ENCODE data around the gene USP7. TPM values are rescaled to one million over a fixed set of nuclear protein-coding genes. Genes with fewer than 3 reads are reported as not detected.

USP7 gene
- total RNA-seq, 4 donors from 2014 or later = 57.9 to 93.6 (median 85.5) TPM

GRCh38 chr16:8894736-8895334, 68.9 kb downstream of the USP7 start:
- H3K36me3 ChIP-seq = peaks cover 81 to 82% of the 10 kb centered on the region in 2 donors
- no peaks in the 10 kb centered on the region for H3K4me1 ChIP-seq
- intact Hi-C loops (cut with DNase I) = loop anchor here (5.0 kb wide), 1 partner anchor 328 kb away; no protein-coding TSS in a partner anchor
- H3K27ac ChIP-seq = no peak overlapping the region
- no peak for DNase-seq
- H3K4me3 ChIP-seq (replicated peaks in 1 of 3) = no peak overlapping the region
- 96% methylated on average over 20 to 21 of the region's 21 CpGs for WGBS, 2 donors
- no peaks in the 10 kb centered on the region for H3K27me3 ChIP-seq
- TF ChIP-seq POLR2A (IDR thresholded peaks at IDR 0.05) = no peak
- TF ChIP-seq CTCF (IDR thresholded peaks at IDR 0.05) = no peak
- H3K9me3 ChIP-seq = no peaks in the 10 kb centered on the region

- intact Hi-C loops (cut with DNase I) = loop anchor here (5.0 kb wide), 1 partner anchor 327 kb away; no protein-coding TSS in a partner anchor
- no peaks in the 10 kb centered on the region for H3K9me3 ChIP-seq
- TF ChIP-seq POLR2A (IDR thresholded peaks at IDR 0.05) (no peak), CTCF (IDR thresholded peaks at IDR 0.05) (no peak)
- no peak overlapping the region for H3K4me3 ChIP-seq (replicated peaks in 1 of 3)
- H3K27me3 ChIP-seq = no peaks in the 10 kb centered on the region
- peaks cover 74 to 77% of the 10 kb centered on the region in 2 donors for H3K36me3 ChIP-seq
- no peaks in the 10 kb centered on the region for H3K4me1 ChIP-seq
- WGBS, 2 donors = 82 to 83% methylated on average over 13 to 14 of the region's 14 CpGs
- no peak overlapping the region for H3K27ac ChIP-seq
- no peak for DNase-seq
Measured at GRCh38 chr16:8893976-8894690, 69.6 kb downstream of the USP7 start.

GRCh38 chr16:8893426-8893825, 70.3 kb downstream of the USP7 start:
- 84 to 85% methylated on average over 9 of the region's 9 CpGs for WGBS, 2 donors
- no peak for DNase-seq
- no peaks in the 10 kb centered on the region for H3K4me1 ChIP-seq
- intact Hi-C loops (cut with DNase I) = loop anchor here (5.0 kb wide), 1 partner anchor 326 kb away; no protein-coding TSS in a partner anchor
- no peak overlapping the region for H3K27ac ChIP-seq
- H3K4me3 ChIP-seq (replicated peaks in 1 of 3) = no peak overlapping the region
- H3K9me3 ChIP-seq = no peaks in the 10 kb centered on the region
- H3K27me3 ChIP-seq = no peaks in the 10 kb centered on the region
- H3K36me3 ChIP-seq = peaks cover 67 to 70% of the 10 kb centered on the region in 2 donors
- TF ChIP-seq POLR2A (IDR thresholded peaks at IDR 0.05) (no peak), CTCF (IDR thresholded peaks at IDR 0.05) (no peak)

- Histone ChIP-seq H3K4me1 (peaks cover 0 to 3% of the 10 kb centered on the region in 2 donors), H3K27ac (no peak overlapping the region), H3K4me3 (replicated peaks in 1 of 3) (no peak overlapping the region), H3K9me3 (no peaks in the 10 kb centered on the region), H3K36me3 (peaks cover 56 to 59% of the 10 kb centered on the region in 2 donors), H3K27me3 (no peaks in the 10 kb centered on the region)
- intact Hi-C loops (cut with DNase I) = loop anchor here (5.0 kb wide), 1 partner anchor 325 kb away; no protein-coding TSS in a partner anchor
- TF ChIP-seq POLR2A (IDR thresholded peaks at IDR 0.05) (no peak), CTCF (IDR thresholded peaks at IDR 0.05) (no peak)
- DNase-seq = no peak
- 79 to 86% methylated on average over 14 to 16 of the region's 16 CpGs for WGBS, 2 donors
Measured at GRCh38 chr16:8892101-8892575, 71.6 kb downstream of the USP7 start.

- H3K27me3 ChIP-seq = no peaks in the 10 kb centered on the region
- H3K4me1 ChIP-seq = peaks cover 0 to 12% of the 10 kb centered on the region in 2 donors
- intact Hi-C loops (cut with DNase I) = loop anchor here (5.0 kb wide), 1 partner anchor 323 kb away; no protein-coding TSS in a partner anchor
- no peak overlapping the region for H3K4me3 ChIP-seq (replicated peaks in 1 of 3)
- 87 to 94% methylated on average over 5 of the region's 5 CpGs for WGBS, 2 donors
- TF ChIP-seq CTCF (IDR thresholded peaks at IDR 0.05) = no peak
- TF ChIP-seq POLR2A (IDR thresholded peaks at IDR 0.05) = no peak
- H3K36me3 ChIP-seq = peaks cover 40 to 43% of the 10 kb centered on the region in 2 donors
- DNase-seq = no peak
- no peaks in the 10 kb centered on the region for H3K9me3 ChIP-seq
- H3K27ac ChIP-seq = no peak overlapping the region
Measured at GRCh38 chr16:8890549-8890921, 73.2 kb downstream of the USP7 start.
